ENCODE results near the gene AGPAT3.

The AGPAT3 gene

GRCh38 chr21:43890042-43890441 is 25.0 kb downstream of the AGPAT3 start:
- Histone ChIP-seq H3K9me3 (replicated peaks in 1 of 2; ENCODE audit: control insufficient read depth in 2 of 2, insufficient read depth in 1 of 2, low read depth in 1 of 2, low read length in 2 of 2) (peaks cover 2 to 15% of the 10 kb centered on the region in 2 donors), H3K79me1 (ENCODE audit: low read depth, low read length) (no peaks in the 10 kb centered on the region), H3K27me3 (ENCODE audit: control insufficient read depth in 3 of 3, insufficient read depth in 3 of 3, low read depth in 1 of 3, low read length in 3 of 3) (no peaks in the 10 kb centered on the region), H4K8ac (ENCODE audit: low read depth, low read length) (no peak overlapping the region), H3K4me1 (ENCODE audit: control insufficient read depth in 2 of 2, insufficient read depth in 1 of 2, low read depth in 1 of 2, low read length in 2 of 2) (peaks cover 2% of the 10 kb centered on the region in 2 donors), H3K18ac (ENCODE audit: low read length) (no peak overlapping the region), H3K4me2 (ENCODE audit: insufficient read depth, low read length, poor library complexity, severe bottlenecking) (no peak overlapping the region), H3K4me3 (ENCODE audit: low read length in 2 of 2) (no peak overlapping the region), H3K27ac (replicated peaks; ENCODE audit: low read length) (no peak overlapping the region), H2AFZ (ENCODE audit: low read length) (no peak overlapping the region), H3K23ac (ENCODE audit: low read depth, low read length, poor library complexity) (no peak overlapping the region), H3K14ac (ENCODE audit: low read length) (no peak overlapping the region), H3K9ac (ENCODE audit: low read depth, low read length, poor library complexity) (no peak overlapping the region), H2AK5ac (ENCODE audit: low read depth, low read length) (no peak overlapping the region), H2BK120ac (ENCODE audit: low read depth, low read length) (no peak overlapping the region), H3K4ac (ENCODE audit: low read length) (no peak overlapping the region), H2BK12ac (ENCODE audit: low read length) (no peak overlapping the region), H4K91ac (ENCODE audit: low read depth, low read length, poor library complexity) (no peak overlapping the region), H3K36me3 (replicated peaks in 1 of 2; ENCODE audit: control insufficient read depth in 2 of 2, insufficient read depth in 2 of 2, low read length in 2 of 2) (peaks cover 0 to 16% of the 10 kb centered on the region in 2 donors), H2BK5ac (ENCODE audit: low read length) (no peak overlapping the region), H2BK15ac (ENCODE audit: low read length) (no peak overlapping the region)
- no peak for DNase-seq (ENCODE audit: low spot score)
- no CpG with 5 or more reads among the region's 9 CpGs for WGBS, 2 donors (ENCODE audit: extremely low coverage in 2 of 2, insufficient read length in 2 of 2, insufficient replicate concordance in 1 of 2)

- Histone ChIP-seq H3K4me1 (ENCODE audit: control insufficient read depth in 2 of 2, insufficient read depth in 1 of 2, low read depth in 1 of 2, low read length in 2 of 2) (peaks cover 1 to 2% of the 10 kb centered on the region in 2 donors), H2BK15ac (ENCODE audit: low read length) (no peak overlapping the region), H3K9me3 (replicated peaks in 1 of 2; ENCODE audit: control insufficient read depth in 2 of 2, insufficient read depth in 1 of 2, low read depth in 1 of 2, low read length in 2 of 2) (peaks cover 2 to 15% of the 10 kb centered on the region in 2 donors), H3K14ac (ENCODE audit: low read length) (no peak overlapping the region), H3K18ac (ENCODE audit: low read length) (no peak overlapping the region), H3K36me3 (replicated peaks in 1 of 2; ENCODE audit: control insufficient read depth in 2 of 2, insufficient read depth in 2 of 2, low read length in 2 of 2) (peaks cover 0 to 16% of the 10 kb centered on the region in 2 donors), H3K23ac (ENCODE audit: low read depth, low read length, poor library complexity) (no peak overlapping the region), H3K79me1 (ENCODE audit: low read depth, low read length) (no peaks in the 10 kb centered on the region), H2BK5ac (ENCODE audit: low read length) (no peak overlapping the region), H2BK120ac (ENCODE audit: low read depth, low read length) (no peak overlapping the region), H3K4me2 (ENCODE audit: insufficient read depth, low read length, poor library complexity, severe bottlenecking) (no peak overlapping the region), H2AK5ac (ENCODE audit: low read depth, low read length) (no peak overlapping the region), H2BK12ac (ENCODE audit: low read length) (no peak overlapping the region), H3K4ac (ENCODE audit: low read length) (no peak overlapping the region), H3K4me3 (ENCODE audit: low read length in 2 of 2) (no peak overlapping the region), H3K27me3 (ENCODE audit: control insufficient read depth in 3 of 3, insufficient read depth in 3 of 3, low read depth in 1 of 3, low read length in 3 of 3) (no peaks in the 10 kb centered on the region), H3K27ac (replicated peaks; ENCODE audit: low read length) (no peak overlapping the region), H2AFZ (ENCODE audit: low read length) (no peak overlapping the region), H4K8ac (ENCODE audit: low read depth, low read length) (no peak overlapping the region), H4K91ac (ENCODE audit: low read depth, low read length, poor library complexity) (no peak overlapping the region), H3K9ac (ENCODE audit: low read depth, low read length, poor library complexity) (no peak overlapping the region)
- no CpG with 5 or more reads among the region's 3 CpGs for WGBS, 2 donors (ENCODE audit: extremely low coverage in 2 of 2, insufficient read length in 2 of 2, insufficient replicate concordance in 1 of 2)
- no peak for DNase-seq (ENCODE audit: low spot score)
These were observed 27.3 kb downstream of the AGPAT3 start for GRCh38 chr21:43892334-43892733.

DNA sequence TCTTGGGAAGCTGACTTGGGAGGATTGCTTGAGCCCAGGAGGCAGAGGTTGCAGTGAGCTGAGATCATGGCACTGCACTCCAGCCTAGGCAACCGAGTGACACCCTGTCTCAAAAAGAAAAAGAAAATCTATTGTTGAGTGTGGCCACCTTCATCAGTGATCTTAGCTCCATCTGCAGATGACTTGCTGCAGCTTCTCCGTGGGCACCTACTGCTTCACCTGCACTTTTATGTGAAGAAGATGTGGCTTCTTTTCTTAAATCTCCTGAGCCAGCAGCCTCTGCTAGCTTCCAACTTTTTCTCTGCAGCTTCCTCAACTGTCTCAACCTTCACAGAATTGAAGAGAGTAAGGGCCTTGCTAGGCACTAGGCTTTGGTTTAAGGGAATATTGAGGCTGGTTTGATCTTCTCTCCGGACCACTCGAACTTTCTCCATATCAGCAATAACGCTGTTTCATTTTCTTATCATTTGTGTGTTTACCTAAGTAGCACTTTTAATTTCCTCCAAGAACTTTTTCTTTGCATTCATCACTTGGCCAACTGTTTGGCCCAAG is 28.0 kb downstream of the AGPAT3 start:
- Histone ChIP-seq H2AK5ac (ENCODE audit: low read depth, low read length) (no peak overlapping the region), H4K8ac (ENCODE audit: low read depth, low read length) (no peak overlapping the region), H2BK120ac (ENCODE audit: low read depth, low read length) (no peak overlapping the region), H3K14ac (ENCODE audit: low read length) (no peak overlapping the region), H2BK15ac (ENCODE audit: low read length) (no peak overlapping the region), H3K4me2 (ENCODE audit: insufficient read depth, low read length, poor library complexity, severe bottlenecking) (no peak overlapping the region), H3K79me1 (ENCODE audit: low read depth, low read length) (no peaks in the 10 kb centered on the region), H2BK5ac (ENCODE audit: low read length) (no peak overlapping the region), H3K4me1 (ENCODE audit: control insufficient read depth in 2 of 2, insufficient read depth in 1 of 2, low read depth in 1 of 2, low read length in 2 of 2) (peaks cover 1 to 2% of the 10 kb centered on the region in 2 donors), H3K23ac (ENCODE audit: low read depth, low read length, poor library complexity) (no peak overlapping the region), H3K4ac (ENCODE audit: low read length) (no peak overlapping the region), H3K27me3 (ENCODE audit: control insufficient read depth in 3 of 3, insufficient read depth in 3 of 3, low read depth in 1 of 3, low read length in 3 of 3) (no peaks in the 10 kb centered on the region), H3K9me3 (replicated peaks in 1 of 2; ENCODE audit: control insufficient read depth in 2 of 2, insufficient read depth in 1 of 2, low read depth in 1 of 2, low read length in 2 of 2) (peaks cover 2 to 15% of the 10 kb centered on the region in 2 donors), H3K4me3 (ENCODE audit: low read length in 2 of 2) (no peak overlapping the region), H4K91ac (ENCODE audit: low read depth, low read length, poor library complexity) (no peak overlapping the region), H3K9ac (ENCODE audit: low read depth, low read length, poor library complexity) (no peak overlapping the region), H3K36me3 (replicated peaks in 1 of 2; ENCODE audit: control insufficient read depth in 2 of 2, insufficient read depth in 2 of 2, low read length in 2 of 2) (peaks cover 0 to 16% of the 10 kb centered on the region in 2 donors), H3K27ac (replicated peaks; ENCODE audit: low read length) (no peak overlapping the region), H2BK12ac (ENCODE audit: low read length) (no peak overlapping the region), H3K18ac (ENCODE audit: low read length) (no peak overlapping the region), H2AFZ (ENCODE audit: low read length) (no peak overlapping the region)
- no CpG with 5 or more reads among the region's 5 CpGs for WGBS, 2 donors (ENCODE audit: extremely low coverage in 2 of 2, insufficient read length in 2 of 2, insufficient replicate concordance in 1 of 2)
- no peak for DNase-seq (ENCODE audit: low spot score)

- no CpG with 5 or more reads among the region's 19 CpGs for WGBS, 2 donors (ENCODE audit: extremely low coverage in 2 of 2, insufficient read length in 2 of 2, insufficient replicate concordance in 1 of 2)
- no peak overlapping the region for H3K14ac ChIP-seq (ENCODE audit: low read length)
- H3K4me3 ChIP-seq (ENCODE audit: low read length in 2 of 2), result no peak overlapping the region
- H2BK15ac ChIP-seq (ENCODE audit: low read length), result no peak overlapping the region
- H3K4ac ChIP-seq (ENCODE audit: low read length), result no peak overlapping the region
- H3K9me3 ChIP-seq (replicated peaks in 1 of 2; ENCODE audit: control insufficient read depth in 2 of 2, insufficient read depth in 1 of 2, low read depth in 1 of 2, low read length in 2 of 2), result peaks cover 2 to 16% of the 10 kb centered on the region in 2 donors
- H2BK5ac ChIP-seq (ENCODE audit: low read length), result no peak overlapping the region
- H2AFZ ChIP-seq (ENCODE audit: low read length), result no peak overlapping the region
- peaks cover 0 to 16% of the 10 kb centered on the region in 2 donors for H3K36me3 ChIP-seq (replicated peaks in 1 of 2; ENCODE audit: control insufficient read depth in 2 of 2, insufficient read depth in 2 of 2, low read length in 2 of 2)
- H4K8ac ChIP-seq (ENCODE audit: low read depth, low read length), result no peak overlapping the region
- no peak overlapping the region for H3K18ac ChIP-seq (ENCODE audit: low read length)
- H4K91ac ChIP-seq (ENCODE audit: low read depth, low read length, poor library complexity), result no peak overlapping the region
- no peak for DNase-seq (ENCODE audit: low spot score)
- no peak overlapping the region for H3K27ac ChIP-seq (replicated peaks; ENCODE audit: low read length)
- H3K23ac ChIP-seq (ENCODE audit: low read depth, low read length, poor library complexity), result no peak overlapping the region
- no peak overlapping the region for H3K4me2 ChIP-seq (ENCODE audit: insufficient read depth, low read length, poor library complexity, severe bottlenecking)
- no peaks in the 10 kb centered on the region for H3K79me1 ChIP-seq (ENCODE audit: low read depth, low read length)
- H3K4me1 ChIP-seq (ENCODE audit: control insufficient read depth in 2 of 2, insufficient read depth in 1 of 2, low read depth in 1 of 2, low read length in 2 of 2), result peaks cover 1 to 2% of the 10 kb centered on the region in 2 donors
- H2BK12ac ChIP-seq (ENCODE audit: low read length), result no peak overlapping the region
- H2AK5ac ChIP-seq (ENCODE audit: low read depth, low read length), result no peak overlapping the region
- no peak overlapping the region for H3K9ac ChIP-seq (ENCODE audit: low read depth, low read length, poor library complexity)
- H3K27me3 ChIP-seq (ENCODE audit: control insufficient read depth in 3 of 3, insufficient read depth in 3 of 3, low read depth in 1 of 3, low read length in 3 of 3), result no peaks in the 10 kb centered on the region
- H2BK120ac ChIP-seq (ENCODE audit: low read depth, low read length), result no peak overlapping the region
These were observed 28.6 kb downstream of the AGPAT3 start for GRCh38 chr21:43893536-43894205.

All from neuronal stem cell (in vitro differentiated cells).